SH-SY5Y (cell line): ENCODE data around the gene RAD1.

Experiments used
- GATA2 ChIP-seq: IDR thresholded peaks from 2 replicates; pipeline ENCODE4 v1.6.1; 2011; ENCODE audit warnings: mild to moderate bottlenecking, low read depth, low read length
- GATA3 ChIP-seq: IDR thresholded peaks from 2 replicates; pipeline ENCODE4 v1.6.1; 2011; ENCODE audit warnings: low read depth, mild to moderate bottlenecking, low read length, moderate library complexity

GRCh38 chr5:34867660-34868059, 47.6 kb downstream of the RAD1 start:
- no peak for TF ChIP-seq GATA3
- no peak for TF ChIP-seq GATA2
